GM19328 (cell line): ENCODE data around the gene KIAA0930.

Experiments used
- ATAC-seq: cut with Tn5 transposase; IDR thresholded peaks from one replicate; pipeline ENCODE4 v1.9.1; 2021; ENCODE audit warnings: mild to moderate bottlenecking, moderate library complexity; ENCODE audit not compliant: unreplicated experiment

The KIAA0930 gene

GRCh38 chr22:45185718-45186514 lies 54.8 kb downstream of the KIAA0930 start:
- ATAC-seq: no peak

GRCh38 chr22:45183974-45184373 lies 56.7 kb downstream of the KIAA0930 start:
- no peak for ATAC-seq

- ATAC-seq: no peak
Measured at GRCh38 chr22:45181766-45182165, 58.9 kb downstream of the KIAA0930 start.

- ATAC-seq: no peak
Measured at GRCh38 chr22:45181240-45181639, 59.5 kb downstream of the KIAA0930 start.

GRCh38 chr22:45180146-45180679 lies 60.5 kb downstream of the KIAA0930 start:
- ATAC-seq: no peak

- no peak for ATAC-seq
Measured at GRCh38 chr22:45179276-45180049, 61.2 kb downstream of the KIAA0930 start.

- ATAC-seq: no peak
Measured at GRCh38 chr22:45172881-45173585, 67.7 kb downstream of the KIAA0930 start.

- no peak for ATAC-seq
Measured at GRCh38 chr22:45171830-45172229, 68.9 kb downstream of the KIAA0930 start.

GRCh38 chr22:45169591-45170466 lies 70.9 kb downstream of the KIAA0930 start:
- ATAC-seq: no peak

- ATAC-seq: no peak
Measured at GRCh38 chr22:45166932-45167331, 73.8 kb downstream of the KIAA0930 start.

GRCh38 chr22:45164270-45165088 lies 76.2 kb downstream of the KIAA0930 start:
- peak; percentile 14 for ATAC-seq

- ATAC-seq: peak; percentile 74
Measured at GRCh38 chr22:45163451-45164269, 77.0 kb downstream of the KIAA0930 start, which contains the start of gene NUP50. Gene NUP50, plus strand, starts transcription at chr22:45163925. Its CDS starts 4,253 bp downstream, at chr22:45168178.

GRCh38 chr22:45163099-45163450 lies 77.6 kb downstream of the KIAA0930 start:
- ATAC-seq: no peak

GRCh38 chr22:45162531-45162930 lies 78.2 kb downstream of the KIAA0930 start:
- no peak for ATAC-seq

GRCh38 chr22:45159652-45160462 lies 80.8 kb downstream of the KIAA0930 start:
- no peak for ATAC-seq

GRCh38 chr22:45157907-45158306 lies 82.8 kb downstream of the KIAA0930 start:
- no peak for ATAC-seq

- no peak for ATAC-seq
Measured at GRCh38 chr22:45155050-45155840, 85.4 kb downstream of the KIAA0930 start.
